ENCODE measurements around the gene RSAD2. TPM values are rescaled to one million over a fixed set of nuclear protein-coding genes. Genes with fewer than 3 reads are reported as not detected.

RSAD2 gene
- total and polyA plus RNA-seq, 9 of the 15 experiments (the other 6 are each of a cell fraction or from before 2014, with no cell fraction given): 0.15 to 1.4 (median 0.28) TPM

GRCh38 chr2:6883448-6884122 lies 6.0 kb downstream of the RSAD2 start (continued):
- no peak for TF ChIP-seq CGGBP1 (CRISPR knock-in tag; IDR thresholded peaks at IDR 0.05)
- TF ChIP-seq, protein P1, sequence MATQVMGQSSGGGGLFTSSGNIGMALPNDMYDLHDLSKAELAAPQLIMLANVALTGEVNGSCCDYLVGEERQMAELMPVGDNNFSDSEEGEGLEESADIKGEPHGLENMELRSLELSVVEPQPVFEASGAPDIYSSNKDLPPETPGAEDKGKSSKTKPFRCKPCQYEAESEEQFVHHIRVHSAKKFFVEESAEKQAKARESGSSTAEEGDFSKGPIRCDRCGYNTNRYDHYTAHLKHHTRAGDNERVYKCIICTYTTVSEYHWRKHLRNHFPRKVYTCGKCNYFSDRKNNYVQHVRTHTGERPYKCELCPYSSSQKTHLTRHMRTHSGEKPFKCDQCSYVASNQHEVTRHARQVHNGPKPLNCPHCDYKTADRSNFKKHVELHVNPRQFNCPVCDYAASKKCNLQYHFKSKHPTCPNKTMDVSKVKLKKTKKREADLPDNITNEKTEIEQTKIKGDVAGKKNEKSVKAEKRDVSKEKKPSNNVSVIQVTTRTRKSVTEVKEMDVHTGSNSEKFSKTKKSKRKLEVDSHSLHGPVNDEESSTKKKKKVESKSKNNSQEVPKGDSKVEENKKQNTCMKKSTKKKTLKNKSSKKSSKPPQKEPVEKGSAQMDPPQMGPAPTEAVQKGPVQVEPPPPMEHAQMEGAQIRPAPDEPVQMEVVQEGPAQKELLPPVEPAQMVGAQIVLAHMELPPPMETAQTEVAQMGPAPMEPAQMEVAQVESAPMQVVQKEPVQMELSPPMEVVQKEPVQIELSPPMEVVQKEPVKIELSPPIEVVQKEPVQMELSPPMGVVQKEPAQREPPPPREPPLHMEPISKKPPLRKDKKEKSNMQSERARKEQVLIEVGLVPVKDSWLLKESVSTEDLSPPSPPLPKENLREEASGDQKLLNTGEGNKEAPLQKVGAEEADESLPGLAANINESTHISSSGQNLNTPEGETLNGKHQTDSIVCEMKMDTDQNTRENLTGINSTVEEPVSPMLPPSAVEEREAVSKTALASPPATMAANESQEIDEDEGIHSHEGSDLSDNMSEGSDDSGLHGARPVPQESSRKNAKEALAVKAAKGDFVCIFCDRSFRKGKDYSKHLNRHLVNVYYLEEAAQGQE (IDR thresholded peaks at IDR 0.05; ENCODE audit: borderline replicate concordance): no peak
- TF ChIP-seq, protein P1 (CRISPR knock-in tag; IDR thresholded peaks at IDR 0.05; ENCODE audit: low read depth): no peak
- TF ChIP-seq FOXK1 (CRISPR knock-in tag; IDR thresholded peaks at IDR 0.05; ENCODE audit: borderline replicate concordance): no peak
- no peak for TF ChIP-seq PKNOX1 (IDR thresholded peaks at IDR 0.05)
- TF ChIP-seq MECOM (CRISPR knock-in tag; IDR thresholded peaks at IDR 0.05): no peak
- no peak for TF ChIP-seq XRCC5 (IDR thresholded peaks at IDR 0.05; ENCODE audit: low read depth, low read length)
